Measurements from ENCODE around the gene ARL14.

Gene ARL14

DNA sequence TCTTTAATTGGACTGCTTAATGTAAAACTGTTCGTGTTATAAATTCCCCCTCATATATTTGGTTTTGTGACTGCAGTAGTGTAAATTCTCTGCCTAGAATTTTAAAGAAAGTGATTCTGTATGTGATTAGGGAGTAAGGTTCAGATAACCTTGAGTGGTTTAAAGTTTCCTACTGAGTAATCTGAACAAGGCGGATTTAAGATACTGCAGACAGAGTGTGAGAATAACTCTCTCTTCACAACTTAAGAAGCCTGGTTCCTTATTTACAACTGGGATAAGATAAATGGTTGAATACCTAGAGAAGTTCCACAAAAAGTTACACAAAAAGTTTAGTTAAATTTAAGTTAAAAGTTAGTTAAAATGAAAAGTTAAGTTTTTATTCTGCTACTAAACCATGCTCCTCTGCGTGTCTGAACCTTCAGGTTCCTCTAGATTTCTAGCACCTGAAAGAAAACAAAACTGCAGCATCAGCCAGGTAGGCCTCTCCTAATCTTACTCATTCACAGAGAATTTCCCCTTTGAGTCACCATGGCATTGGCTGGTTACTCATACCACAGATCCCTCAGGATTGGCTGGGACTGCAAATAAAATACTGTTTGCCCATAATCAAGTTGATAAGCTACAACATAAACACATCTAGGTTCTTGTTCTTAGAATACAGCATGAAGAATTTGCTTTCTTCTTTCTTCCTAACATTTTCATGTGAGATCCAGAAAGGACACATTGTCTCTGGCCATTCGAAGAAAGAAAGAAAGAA lies at the start of gene ARL14:
Gene ARL14, plus strand, starts transcription at position 614 of the 757 bp plus-strand sequence. CDS start 187 bp downstream, outside the sequence.
- Histone ChIP-seq H3K27ac (ENCODE audit: low read depth, low read length) (no peak within 1 kb of the TSS), H3K9ac (ENCODE audit: low read length in 5 of 5) (no peak within 1 kb of the TSS), H3K27me3 (ENCODE audit: control insufficient read depth in 5 of 5, insufficient read depth in 4 of 5, low read length in 5 of 5) (no peaks in the 10 kb centered on the region), H3K4me1 (ENCODE audit: control insufficient read depth in 5 of 5, insufficient read depth in 5 of 5, low read length in 5 of 5) (peaks cover 0 to 4% (median 0%) of the 10 kb centered on the region in 5 donors), H3K36me3 (ENCODE audit: control insufficient read depth in 5 of 5, insufficient read depth in 5 of 5, low read length in 5 of 5) (no peaks in the 10 kb centered on the region), H3K9me3 (ENCODE audit: control insufficient read depth in 5 of 5, low read length in 5 of 5) (no peaks in the 10 kb centered on the region), H3K4me3 (ENCODE audit: low read depth in 1 of 5, low read length in 5 of 5) (no peak within 1 kb of the TSS)

DNA sequence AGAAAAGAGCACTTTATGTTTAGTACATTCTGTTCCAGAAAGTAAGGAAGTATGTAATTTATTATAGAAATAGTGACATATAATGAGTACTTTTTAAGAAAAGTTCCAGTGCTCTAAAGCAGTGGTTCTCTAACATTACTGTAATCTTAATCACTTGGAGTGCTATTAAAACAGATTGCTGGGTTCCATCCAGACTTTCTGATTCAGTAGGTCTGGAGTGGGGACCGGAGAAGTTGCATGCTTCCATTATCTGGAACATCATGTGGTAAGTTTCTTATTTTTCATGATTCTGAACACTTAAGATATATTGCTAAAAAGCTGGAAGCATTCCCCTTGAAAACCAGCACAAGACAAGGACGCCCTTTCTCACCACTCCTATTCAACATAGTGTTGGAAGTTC lies 47.5 kb upstream of the ARL14 start:
- no peak overlapping the region for H3K27ac ChIP-seq (ENCODE audit: low read depth, low read length)
- no peaks in the 10 kb centered on the region for H3K27me3 ChIP-seq (ENCODE audit: control insufficient read depth in 5 of 5, insufficient read depth in 4 of 5, low read length in 5 of 5)
- H3K9ac ChIP-seq (ENCODE audit: low read length in 5 of 5) = no peak overlapping the region
- no peaks in the 10 kb centered on the region for H3K4me1 ChIP-seq (ENCODE audit: control insufficient read depth in 5 of 5, insufficient read depth in 5 of 5, low read length in 5 of 5)
- no peaks in the 10 kb centered on the region for H3K36me3 ChIP-seq (ENCODE audit: control insufficient read depth in 5 of 5, insufficient read depth in 5 of 5, low read length in 5 of 5)
- no peak overlapping the region for H3K4me3 ChIP-seq (ENCODE audit: low read depth in 1 of 5, low read length in 5 of 5)
- no peaks in the 10 kb centered on the region for H3K9me3 ChIP-seq (ENCODE audit: control insufficient read depth in 5 of 5, low read length in 5 of 5)

- no peaks in the 10 kb centered on the region for H3K27me3 ChIP-seq (ENCODE audit: control insufficient read depth in 5 of 5, insufficient read depth in 4 of 5, low read length in 5 of 5)
- no peak overlapping the region for H3K27ac ChIP-seq (ENCODE audit: low read depth, low read length)
- H3K9me3 ChIP-seq (ENCODE audit: control insufficient read depth in 5 of 5, low read length in 5 of 5) = no peaks in the 10 kb centered on the region
- no peak overlapping the region for H3K9ac ChIP-seq (ENCODE audit: low read length in 5 of 5)
- no peaks in the 10 kb centered on the region for H3K36me3 ChIP-seq (ENCODE audit: control insufficient read depth in 5 of 5, insufficient read depth in 5 of 5, low read length in 5 of 5)
- H3K4me3 ChIP-seq (ENCODE audit: low read depth in 1 of 5, low read length in 5 of 5) = no peak overlapping the region
- H3K4me1 ChIP-seq (ENCODE audit: control insufficient read depth in 5 of 5, insufficient read depth in 5 of 5, low read length in 5 of 5) = no peaks in the 10 kb centered on the region
Observed at GRCh38 chr3:160633361-160634083, 43.4 kb upstream of the ARL14 start.

DNA sequence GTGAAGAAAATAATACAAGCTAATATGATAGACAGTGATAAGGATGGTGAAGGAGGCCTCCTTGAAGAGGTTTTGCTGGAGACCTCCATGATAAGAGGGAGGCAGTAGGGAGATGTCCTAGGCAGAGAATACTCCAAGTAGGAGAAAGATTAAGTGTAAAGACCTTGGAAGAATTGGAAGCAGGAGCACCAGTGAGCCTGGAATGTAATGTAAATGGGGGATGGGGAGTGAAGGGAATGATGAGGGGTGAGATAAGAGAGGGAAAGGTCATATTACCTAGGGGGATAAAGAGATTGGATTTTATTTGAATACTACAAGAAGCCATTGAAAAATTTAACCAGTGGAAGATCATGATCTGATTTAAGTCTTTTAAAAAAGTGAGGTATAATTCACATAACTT lies 41.7 kb upstream of the ARL14 start:
- H3K4me3 ChIP-seq (ENCODE audit: low read depth in 1 of 5, low read length in 5 of 5) = no peak overlapping the region
- H3K27ac ChIP-seq (ENCODE audit: low read depth, low read length) = no peak overlapping the region
- no peak overlapping the region for H3K9ac ChIP-seq (ENCODE audit: low read length in 5 of 5)
- H3K27me3 ChIP-seq (ENCODE audit: control insufficient read depth in 5 of 5, insufficient read depth in 4 of 5, low read length in 5 of 5) = no peaks in the 10 kb centered on the region
- H3K4me1 ChIP-seq (ENCODE audit: control insufficient read depth in 5 of 5, insufficient read depth in 5 of 5, low read length in 5 of 5) = no peaks in the 10 kb centered on the region
- H3K9me3 ChIP-seq (ENCODE audit: control insufficient read depth in 5 of 5, low read length in 5 of 5) = no peaks in the 10 kb centered on the region
- H3K36me3 ChIP-seq (ENCODE audit: control insufficient read depth in 5 of 5, insufficient read depth in 5 of 5, low read length in 5 of 5) = no peaks in the 10 kb centered on the region

DNA sequence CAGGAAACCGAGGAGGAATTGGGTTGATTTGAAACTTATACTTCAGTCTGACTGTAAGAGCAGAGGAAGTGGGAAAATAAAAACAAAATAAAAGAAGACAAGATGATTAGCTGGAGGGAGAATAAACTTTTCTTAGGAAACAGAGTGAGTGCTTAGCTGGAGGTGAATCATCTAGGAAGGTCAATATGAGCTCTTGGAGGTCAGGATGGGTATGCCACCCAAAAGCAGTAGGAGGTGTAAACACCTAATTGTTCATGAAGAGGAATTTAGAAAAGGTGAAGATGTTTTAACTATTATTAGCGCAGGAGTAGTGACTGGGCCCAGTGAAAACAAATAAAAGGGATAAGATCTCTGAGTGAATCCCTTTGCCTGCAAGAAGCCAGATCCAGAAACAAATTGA lies 39.9 kb upstream of the ARL14 start:
- Histone ChIP-seq H3K36me3 (ENCODE audit: control insufficient read depth in 5 of 5, insufficient read depth in 5 of 5, low read length in 5 of 5) (no peaks in the 10 kb centered on the region), H3K9me3 (ENCODE audit: control insufficient read depth in 5 of 5, low read length in 5 of 5) (no peaks in the 10 kb centered on the region)

GRCh38 chr3:160638184-160638583 lies 38.8 kb upstream of the ARL14 start:
- Histone ChIP-seq H3K9ac (ENCODE audit: low read length in 5 of 5) (no peak overlapping the region), H3K4me3 (ENCODE audit: low read depth in 1 of 5, low read length in 5 of 5) (no peak overlapping the region), H3K36me3 (ENCODE audit: control insufficient read depth in 5 of 5, insufficient read depth in 5 of 5, low read length in 5 of 5) (no peaks in the 10 kb centered on the region), H3K27me3 (ENCODE audit: control insufficient read depth in 5 of 5, insufficient read depth in 4 of 5, low read length in 5 of 5) (no peaks in the 10 kb centered on the region), H3K9me3 (ENCODE audit: control insufficient read depth in 5 of 5, low read length in 5 of 5) (no peaks in the 10 kb centered on the region), H3K27ac (ENCODE audit: low read depth, low read length) (no peak overlapping the region), H3K4me1 (ENCODE audit: control insufficient read depth in 5 of 5, insufficient read depth in 5 of 5, low read length in 5 of 5) (no peaks in the 10 kb centered on the region)

More for the DNA sequence above, 39.9 kb upstream of the ARL14 start:
- Histone ChIP-seq H3K9ac (ENCODE audit: low read length in 5 of 5) (no peak overlapping the region), H3K27me3 (ENCODE audit: control insufficient read depth in 5 of 5, insufficient read depth in 4 of 5, low read length in 5 of 5) (no peaks in the 10 kb centered on the region), H3K27ac (ENCODE audit: low read depth, low read length) (no peak overlapping the region), H3K4me3 (ENCODE audit: low read depth in 1 of 5, low read length in 5 of 5) (no peak overlapping the region), H3K4me1 (ENCODE audit: control insufficient read depth in 5 of 5, insufficient read depth in 5 of 5, low read length in 5 of 5) (no peaks in the 10 kb centered on the region)

- Histone ChIP-seq H3K9ac (ENCODE audit: low read length in 5 of 5) (no peak overlapping the region), H3K9me3 (ENCODE audit: control insufficient read depth in 5 of 5, low read length in 5 of 5) (no peaks in the 10 kb centered on the region), H3K4me1 (ENCODE audit: control insufficient read depth in 5 of 5, insufficient read depth in 5 of 5, low read length in 5 of 5) (no peaks in the 10 kb centered on the region), H3K27me3 (ENCODE audit: control insufficient read depth in 5 of 5, insufficient read depth in 4 of 5, low read length in 5 of 5) (no peaks in the 10 kb centered on the region), H3K36me3 (ENCODE audit: control insufficient read depth in 5 of 5, insufficient read depth in 5 of 5, low read length in 5 of 5) (no peaks in the 10 kb centered on the region), H3K27ac (ENCODE audit: low read depth, low read length) (no peak overlapping the region), H3K4me3 (ENCODE audit: low read depth in 1 of 5, low read length in 5 of 5) (no peak overlapping the region)
Observed at GRCh38 chr3:160641665-160642309, 35.2 kb upstream of the ARL14 start.

DNA sequence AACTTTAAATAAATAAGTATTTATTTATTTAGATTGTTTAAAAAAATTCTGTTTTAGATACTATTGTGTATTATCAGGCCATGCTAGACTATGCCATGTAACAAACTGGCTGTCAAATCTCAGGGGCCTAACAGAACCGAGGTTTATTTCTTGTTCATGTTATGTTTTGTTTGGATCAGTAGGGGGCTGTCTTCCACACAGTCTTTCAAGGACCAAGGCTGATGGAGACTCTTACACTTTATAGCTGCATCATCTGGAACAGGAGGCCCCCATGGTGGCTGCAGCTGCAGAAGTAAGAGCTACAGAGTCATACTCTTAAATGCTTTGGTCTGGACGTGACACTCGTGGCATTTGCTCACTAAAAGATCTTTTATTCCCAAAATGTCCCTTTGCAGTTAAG lies 33.0 kb upstream of the ARL14 start:
- no peak overlapping the region for H3K9ac ChIP-seq (ENCODE audit: low read length in 5 of 5)
- H3K4me3 ChIP-seq (ENCODE audit: low read depth in 1 of 5, low read length in 5 of 5) = no peak overlapping the region
- H3K27me3 ChIP-seq (ENCODE audit: control insufficient read depth in 5 of 5, insufficient read depth in 4 of 5, low read length in 5 of 5) = no peaks in the 10 kb centered on the region
- H3K36me3 ChIP-seq (ENCODE audit: control insufficient read depth in 5 of 5, insufficient read depth in 5 of 5, low read length in 5 of 5) = no peaks in the 10 kb centered on the region
- H3K9me3 ChIP-seq (ENCODE audit: control insufficient read depth in 5 of 5, low read length in 5 of 5) = no peaks in the 10 kb centered on the region
- H3K27ac ChIP-seq (ENCODE audit: low read depth, low read length) = no peak overlapping the region
- H3K4me1 ChIP-seq (ENCODE audit: control insufficient read depth in 5 of 5, insufficient read depth in 5 of 5, low read length in 5 of 5) = no peaks in the 10 kb centered on the region

GRCh38 chr3:160644491-160644890 lies 32.5 kb upstream of the ARL14 start:
- H3K27me3 ChIP-seq (ENCODE audit: control insufficient read depth in 5 of 5, insufficient read depth in 4 of 5, low read length in 5 of 5) = no peaks in the 10 kb centered on the region
- H3K9me3 ChIP-seq (ENCODE audit: control insufficient read depth in 5 of 5, low read length in 5 of 5) = no peaks in the 10 kb centered on the region
- H3K9ac ChIP-seq (ENCODE audit: low read length in 5 of 5) = no peak overlapping the region

GRCh38 chr3:160648701-160649100 lies 28.3 kb upstream of the ARL14 start:
- Histone ChIP-seq H3K4me3 (ENCODE audit: low read depth in 1 of 5, low read length in 5 of 5) (no peak overlapping the region), H3K9me3 (ENCODE audit: control insufficient read depth in 5 of 5, low read length in 5 of 5) (no peaks in the 10 kb centered on the region), H3K9ac (ENCODE audit: low read length in 5 of 5) (no peak overlapping the region), H3K27ac (ENCODE audit: low read depth, low read length) (no peak overlapping the region), H3K4me1 (ENCODE audit: control insufficient read depth in 5 of 5, insufficient read depth in 5 of 5, low read length in 5 of 5) (no peaks in the 10 kb centered on the region), H3K36me3 (ENCODE audit: control insufficient read depth in 5 of 5, insufficient read depth in 5 of 5, low read length in 5 of 5) (no peaks in the 10 kb centered on the region), H3K27me3 (ENCODE audit: control insufficient read depth in 5 of 5, insufficient read depth in 4 of 5, low read length in 5 of 5) (no peaks in the 10 kb centered on the region)

More at GRCh38 chr3:160644491-160644890, 32.5 kb upstream of the ARL14 start:
- no peaks in the 10 kb centered on the region for H3K4me1 ChIP-seq (ENCODE audit: control insufficient read depth in 5 of 5, insufficient read depth in 5 of 5, low read length in 5 of 5)
- no peak overlapping the region for H3K4me3 ChIP-seq (ENCODE audit: low read depth in 1 of 5, low read length in 5 of 5)
- no peaks in the 10 kb centered on the region for H3K36me3 ChIP-seq (ENCODE audit: control insufficient read depth in 5 of 5, insufficient read depth in 5 of 5, low read length in 5 of 5)
- no peak overlapping the region for H3K27ac ChIP-seq (ENCODE audit: low read depth, low read length)
